HL-60/S4 treated with phorbol 12-myristate 13-acetate at 8.2 ng/mL for 4 days and 3 days (cell line): ENCODE measurements around the gene UTY.

Experiments
- in situ Hi-C: fragments of 300-500 bp; cut with MboI; formaldehyde crosslinking; loops from 2 replicates; pipeline ENCODE4 v1.15.0; 2022; ENCODE audit warnings: low sequenced_read_pairs

The UTY gene

GRCh38 chrY:13416869-13417661 is 62.8 kb downstream of the UTY start:
- in situ Hi-C loops = no loop called here

GRCh38 chrY:13415556-13415955 is 64.3 kb downstream of the UTY start:
- in situ Hi-C loops = no loop called here

- in situ Hi-C loops = no loop called here
Measured at GRCh38 chrY:13398876-13399275, 81.0 kb downstream of the UTY start.

- in situ Hi-C loops = no loop called here
Measured at GRCh38 chrY:13381110-13381683, 98.6 kb downstream of the UTY start.

- in situ Hi-C loops = no loop called here
Measured at GRCh38 chrY:13370868-13371800, 108.7 kb downstream of the UTY start.

- in situ Hi-C loops = no loop called here
Measured at GRCh38 chrY:13370245-13370644, 109.6 kb downstream of the UTY start.

- in situ Hi-C loops = no loop called here
Measured at GRCh38 chrY:13368513-13368845, 111.4 kb downstream of the UTY start.

GRCh38 chrY:13363641-13364040 is 116.2 kb downstream of the UTY start:
- in situ Hi-C loops = no loop called here

- in situ Hi-C loops = no loop called here
Measured at GRCh38 chrY:13362662-13363061, 117.2 kb downstream of the UTY start.

GRCh38 chrY:13361656-13362636 is 117.9 kb downstream of the UTY start:
- in situ Hi-C loops = no loop called here

GRCh38 chrY:13351443-13351842 is 128.4 kb downstream of the UTY start:
- in situ Hi-C loops = no loop called here

- in situ Hi-C loops = no loop called here
Measured at GRCh38 chrY:13347106-13347505, 132.7 kb downstream of the UTY start.

GRCh38 chrY:13345549-13345948 is 134.3 kb downstream of the UTY start:
- in situ Hi-C loops = no loop called here

- in situ Hi-C loops = no loop called here
Measured at GRCh38 chrY:13343307-13343946, 136.4 kb downstream of the UTY start.

- in situ Hi-C loops = no loop called here
Measured at GRCh38 chrY:13339939-13340338, 139.9 kb downstream of the UTY start.

- in situ Hi-C loops = no loop called here
Measured at GRCh38 chrY:13339381-13339780, 140.5 kb downstream of the UTY start.

- in situ Hi-C loops = no loop called here
Measured at GRCh38 chrY:13338711-13339110, 141.1 kb downstream of the UTY start.

- in situ Hi-C loops = no loop called here
Measured at GRCh38 chrY:13337934-13338333, 141.9 kb downstream of the UTY start.

- in situ Hi-C loops = no loop called here
Measured at GRCh38 chrY:13333791-13334190, 146.0 kb downstream of the UTY start.

GRCh38 chrY:13330651-13331050 is 149.2 kb downstream of the UTY start:
- in situ Hi-C loops = no loop called here
